Astrocyte (in vitro differentiated cells and primary cell): ENCODE measurements around the gene ARL6IP4. TPM values are rescaled to one million over a fixed set of nuclear protein-coding genes. Genes with fewer than 3 reads are reported as not detected.
A peak's percentile ranks its signal among the peaks of the same experiment; 100 is the strongest.

Experiments
- DNase-seq: peaks from one replicate; pipeline ENCODE4 v3.0.0-alpha.2; 2010; ENCODE audit warnings: low read depth
- FAIRE-seq: peaks from 2 replicates; lab custom pipeline; 2011; peaks lifted over from hg19 to GRCh38; lab: Jason Lieb, UNC
- H2AFZ ChIP-seq: 2 replicates; pipeline ENCODE4 v1.6.0; 2012; ENCODE audit warnings: low read depth, low read length, inconsistent platforms
- H3K27ac ChIP-seq: 2 replicates; pipeline ENCODE4 v1.5.1; 2011; ENCODE audit warnings: low read depth, low read length, inconsistent platforms
- H3K27me3 ChIP-seq: 2 replicates; pipeline ENCODE4 v1.6.0; 2011; ENCODE audit warnings: low read length, inconsistent platforms; ENCODE audit not compliant: insufficient read depth
- H3K36me3 ChIP-seq: 2 replicates; pipeline ENCODE4 v1.5.1; 2011; ENCODE audit warnings: low read length, inconsistent platforms; ENCODE audit not compliant: insufficient read depth
- H3K4me1 ChIP-seq: 2 replicates; pipeline ENCODE4 v1.5.1; 2011; ENCODE audit warnings: low read length, inconsistent platforms; ENCODE audit not compliant: insufficient read depth
- H3K4me2 ChIP-seq: 2 replicates; pipeline ENCODE4 v1.6.0; 2012; ENCODE audit warnings: low read length, inconsistent platforms
- H3K4me3 ChIP-seq: 2 replicates; pipeline ENCODE4 v1.5.1; 2011; ENCODE audit warnings: low read depth, mild to moderate bottlenecking, low read length, inconsistent platforms; ENCODE audit not compliant: insufficient read depth
- H3K79me2 ChIP-seq: 2 replicates; pipeline ENCODE4 v1.6.0; 2012; ENCODE audit warnings: mild to moderate bottlenecking, low read length, inconsistent platforms; ENCODE audit not compliant: insufficient read depth
- H3K9ac ChIP-seq: 2 replicates; pipeline ENCODE4 v1.6.0; 2012; ENCODE audit warnings: mild to moderate bottlenecking, low read length, inconsistent platforms
- H3K9me3 ChIP-seq: 2 replicates; pipeline ENCODE4 v1.5.1; 2012; ENCODE audit warnings: low read depth, mild to moderate bottlenecking, low read length, inconsistent platforms; ENCODE audit not compliant: insufficient read depth
- H4K20me1 ChIP-seq: 2 replicates; pipeline ENCODE4 v1.6.0; 2012; ENCODE audit warnings: low read length, inconsistent platforms; ENCODE audit not compliant: insufficient read depth
- H3K27ac Mint-ChIP-seq: one replicate; pipeline ENCODE4 v1.8.0; 2021; ENCODE audit warnings: mild to moderate bottlenecking, mixed read lengths; ENCODE audit not compliant: unreplicated experiment
- H3K27me3 Mint-ChIP-seq: one replicate; pipeline ENCODE4 v1.8.0; 2021; ENCODE audit warnings: low read depth, mixed read lengths; ENCODE audit not compliant: unreplicated experiment
- H3K36me3 Mint-ChIP-seq: one replicate; pipeline ENCODE4 v1.8.0; 2021; ENCODE audit warnings: low read depth, mixed read lengths; ENCODE audit not compliant: unreplicated experiment
- H3K4me1 Mint-ChIP-seq: one replicate; pipeline ENCODE4 v1.8.0; 2021; ENCODE audit warnings: low read depth, mixed read lengths; ENCODE audit not compliant: unreplicated experiment
- H3K4me3 Mint-ChIP-seq: one replicate; pipeline ENCODE4 v1.8.0; 2021; ENCODE audit warnings: mild to moderate bottlenecking, moderate library complexity, mixed read lengths; ENCODE audit not compliant: unreplicated experiment
- H3K9me3 Mint-ChIP-seq: one replicate; pipeline ENCODE4 v1.8.0; 2021; ENCODE audit warnings: mild to moderate bottlenecking, mixed read lengths; ENCODE audit not compliant: unreplicated experiment
- EZH2 ChIP-seq: IDR thresholded peaks from 2 replicates; pipeline ENCODE4 v1.6.1; 2012; ENCODE audit warnings: mild to moderate bottlenecking, low read length, inconsistent platforms; ENCODE audit not compliant: insufficient read depth
- total RNA-seq: library from RNA; stranded (reverse); gene quantifications from 2 replicates; pipeline ENCODE4 v1.2.1, GENCODE V29; 2021
- TF ChIP-seq, protein P1 (sequence below): IDR thresholded peaks from 2 replicates; pipeline ENCODE4 v1.5.1; 2011; ENCODE audit warnings: low read depth, mild to moderate bottlenecking, inconsistent platforms, low read length, moderate library complexity; ENCODE audit not compliant: insufficient read depth

ARL6IP4 gene
- total RNA-seq, 1 donor from 2014 or later: 122 TPM

GRCh38 chr12:123019841-123020138 lies 39.3 kb downstream of the ARL6IP4 start:
- TF ChIP-seq, protein P1, sequence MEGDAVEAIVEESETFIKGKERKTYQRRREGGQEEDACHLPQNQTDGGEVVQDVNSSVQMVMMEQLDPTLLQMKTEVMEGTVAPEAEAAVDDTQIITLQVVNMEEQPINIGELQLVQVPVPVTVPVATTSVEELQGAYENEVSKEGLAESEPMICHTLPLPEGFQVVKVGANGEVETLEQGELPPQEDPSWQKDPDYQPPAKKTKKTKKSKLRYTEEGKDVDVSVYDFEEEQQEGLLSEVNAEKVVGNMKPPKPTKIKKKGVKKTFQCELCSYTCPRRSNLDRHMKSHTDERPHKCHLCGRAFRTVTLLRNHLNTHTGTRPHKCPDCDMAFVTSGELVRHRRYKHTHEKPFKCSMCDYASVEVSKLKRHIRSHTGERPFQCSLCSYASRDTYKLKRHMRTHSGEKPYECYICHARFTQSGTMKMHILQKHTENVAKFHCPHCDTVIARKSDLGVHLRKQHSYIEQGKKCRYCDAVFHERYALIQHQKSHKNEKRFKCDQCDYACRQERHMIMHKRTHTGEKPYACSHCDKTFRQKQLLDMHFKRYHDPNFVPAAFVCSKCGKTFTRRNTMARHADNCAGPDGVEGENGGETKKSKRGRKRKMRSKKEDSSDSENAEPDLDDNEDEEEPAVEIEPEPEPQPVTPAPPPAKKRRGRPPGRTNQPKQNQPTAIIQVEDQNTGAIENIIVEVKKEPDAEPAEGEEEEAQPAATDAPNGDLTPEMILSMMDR: no peak
- no peak for TF ChIP-seq EZH2
- FAIRE-seq (no peak), DNase-seq (no peak)
- Mint-ChIP-seq H3K9me3 (peaks cover 2% of the 10 kb centered on the region), H3K4me1 (no peaks in the 10 kb centered on the region), H3K27me3 (no peaks in the 10 kb centered on the region), H3K4me3 (no peak overlapping the region), H3K27ac (no peak overlapping the region), H3K36me3 (peaks cover 4% of the 10 kb centered on the region)
- H3K4me1 ChIP-seq: peaks cover under 1% of the 10 kb centered on the region
- H3K36me3 ChIP-seq: no peaks in the 10 kb centered on the region
- H3K4me2 ChIP-seq: no peak overlapping the region
- H3K9ac ChIP-seq: no peak overlapping the region
- no peaks in the 10 kb centered on the region for H3K79me2 ChIP-seq
- no peak overlapping the region for H2AFZ ChIP-seq
- H3K27me3 ChIP-seq: peaks cover 3% of the 10 kb centered on the region
- no peak overlapping the region for H3K27ac ChIP-seq
- no peak overlapping the region for H3K4me3 ChIP-seq
- peaks cover 11% of the 10 kb centered on the region for H4K20me1 ChIP-seq
- no peaks in the 10 kb centered on the region for H3K9me3 ChIP-seq

DNA sequence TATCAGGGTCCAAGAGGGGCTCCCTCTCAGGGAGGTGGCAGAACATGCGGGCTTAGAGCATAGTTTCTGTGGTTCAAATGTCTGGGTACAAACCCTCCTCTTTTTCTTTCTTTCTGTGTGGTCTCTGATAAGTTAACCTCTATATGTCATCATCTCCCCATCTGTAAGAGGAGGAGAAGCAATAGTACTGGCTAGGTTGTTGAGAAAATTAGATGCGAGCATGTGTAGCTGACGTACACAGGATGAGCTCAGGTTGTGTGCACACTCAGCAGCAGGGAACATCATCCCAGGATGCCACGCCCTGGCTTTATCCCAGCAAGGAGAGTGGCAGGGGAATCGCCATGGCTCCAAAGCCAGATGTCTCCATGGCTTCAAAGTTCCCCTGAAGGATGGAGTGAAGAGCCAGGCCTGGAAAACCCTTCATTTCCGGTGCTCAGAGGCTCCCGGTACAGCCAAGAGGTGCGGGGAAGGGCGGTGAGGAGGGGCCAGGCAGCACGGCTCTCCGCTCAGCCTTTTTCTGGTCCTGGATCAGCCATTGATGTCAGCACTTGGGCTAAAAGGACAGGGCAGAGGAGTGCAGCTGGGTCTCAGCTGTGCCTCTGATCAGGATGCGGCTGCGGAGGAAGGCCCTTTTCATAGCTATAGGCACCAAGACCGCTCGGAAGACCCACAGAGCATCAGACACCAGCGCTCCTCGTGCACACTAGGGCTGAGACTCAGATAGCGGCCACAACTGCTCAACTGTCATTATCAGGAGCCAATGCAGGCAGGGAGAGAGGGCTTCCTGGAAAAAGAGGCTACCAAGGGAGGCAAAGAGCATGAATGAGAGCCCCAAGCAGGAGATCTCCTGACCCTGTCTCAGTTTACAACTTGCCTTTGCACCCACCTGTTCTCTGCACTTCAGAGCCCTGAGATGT lies 41.5 kb downstream of the ARL6IP4 start:
- peak overlapping the region; percentile 24 for H3K27ac Mint-ChIP-seq

More for the DNA sequence above, 41.5 kb downstream of the ARL6IP4 start:
- H4K20me1 ChIP-seq: peaks cover 20% of the 10 kb centered on the region
- H2AFZ ChIP-seq: no peak overlapping the region
- no peaks in the 10 kb centered on the region for H3K4me1 Mint-ChIP-seq
- no peak overlapping the region for H3K4me3 ChIP-seq
- DNase-seq (no peak), FAIRE-seq (no peak)
- no peaks in the 10 kb centered on the region for H3K36me3 Mint-ChIP-seq
- no peaks in the 10 kb centered on the region for H3K36me3 ChIP-seq
- no peak overlapping the region for H3K9ac ChIP-seq
- TF ChIP-seq, protein P1: no peak
- TF ChIP-seq EZH2: no peak
- no peak overlapping the region for H3K27ac ChIP-seq
- H3K4me3 Mint-ChIP-seq: no peak overlapping the region
- H3K27me3 Mint-ChIP-seq: no peaks in the 10 kb centered on the region
- no peak overlapping the region for H3K4me2 ChIP-seq
- peaks cover 3% of the 10 kb centered on the region for H3K27me3 ChIP-seq
- peaks cover 5% of the 10 kb centered on the region for H3K4me1 ChIP-seq
- H3K9me3 Mint-ChIP-seq: no peaks in the 10 kb centered on the region
- no peaks in the 10 kb centered on the region for H3K79me2 ChIP-seq
- H3K9me3 ChIP-seq: no peaks in the 10 kb centered on the region
